Endothelial cell of umbilical vein (primary cell): ENCODE measurements around the gene CDC34. TPM values are rescaled to one million over a fixed set of nuclear protein-coding genes. Genes with fewer than 3 reads are reported as not detected.

ENCODE experiments used
- BruUV-seq: library from RNA; stranded (reverse); fragments of 400-500 nt; replicated peaks from 2 replicates; lab custom pipeline; 2021; lab: Mats Ljungman, UMichigan
- CTCF ChIA-PET: fragments of 300-600, 350-600 bp; sonication (Branson Sonifier 250); formaldehyde crosslinking; loops from one replicate; lab custom pipeline; 2021; ENCODE audit warnings: antibody characterized with exemption, inconsistent platforms; lab: Charles Lee
- POLR2A ChIA-PET: fragments of 300-600, 350-600 bp; sonication (Branson Sonifier 250); formaldehyde crosslinking; loops from one replicate; lab custom pipeline; 2021; ENCODE audit warnings: antibody characterized with exemption, inconsistent platforms; lab: Charles Lee
- DNase-seq: peaks from one replicate; pipeline ENCODE4 v3.0.0-alpha.2; 2011; ENCODE audit warnings: low read depth, low spot score
- FAIRE-seq: peaks from 2 replicates; lab custom pipeline; 2011; peaks lifted over from hg19 to GRCh38; lab: Jason Lieb, UNC
- H2AFZ ChIP-seq: 2 replicates; pipeline ENCODE4 v1.6.0; 2012; ENCODE audit warnings: low read depth, low read length, control low read depth, inconsistent platforms
- H3K27ac ChIP-seq: 2 replicates; pipeline ENCODE4 v1.5.1; 2011; ENCODE audit warnings: low read depth, mild to moderate bottlenecking, control low read depth, low read length, moderate library complexity; ENCODE audit not compliant: insufficient read depth
- H3K27me3 ChIP-seq, 2 experiments: 2 replicates each; pipeline versions ENCODE4 v1.6.0 to v1.6.1; 2011; ENCODE audit warnings: low read length in 2 of 2, mixed read lengths in 1 of 2; ENCODE audit not compliant: control insufficient read depth in 2 of 2, insufficient read depth in 2 of 2
- H3K36me3 ChIP-seq, 2 experiments: 2 replicates in 1 of 2; 3 replicates in 1 of 2; pipeline ENCODE4 v1.5.1; 2011; ENCODE audit warnings: low read length in 2 of 2, mild to moderate bottlenecking in 1 of 2, moderate library complexity in 1 of 2; ENCODE audit not compliant: control insufficient read depth in 2 of 2, insufficient read depth in 2 of 2; ENCODE audit errors: extremely low read depth in 1 of 2
- H3K4me1 ChIP-seq: 3 replicates; pipeline ENCODE4 v1.5.1; 2011; ENCODE audit warnings: mild to moderate bottlenecking, low read length; ENCODE audit not compliant: control insufficient read depth, insufficient read depth; ENCODE audit errors: extremely low read depth
- H3K4me2 ChIP-seq: 2 replicates; pipeline ENCODE4 v1.6.1; 2011; ENCODE audit warnings: low read length, control low read depth, mixed read lengths; ENCODE audit not compliant: insufficient read depth
- H3K4me3 ChIP-seq, 3 experiments: fragments of 200-600 bp in 1 of 3; sonication (generic), shearing (Covaris generic) in 1 of 3; replicated peaks in 1 of 3; 2 replicates each; pipeline ENCODE4 v1.5.1; 2011 to 2016; ENCODE audit warnings: control low read depth in 3 of 3, low read length in 3 of 3, mild to moderate bottlenecking in 2 of 3, inconsistent platforms in 1 of 3, low read depth in 1 of 3, moderate library complexity in 1 of 3; ENCODE audit not compliant: insufficient read depth in 1 of 3
- H3K79me2 ChIP-seq: 2 replicates; pipeline ENCODE4 v1.6.0; 2012; ENCODE audit warnings: low read length, inconsistent platforms; ENCODE audit not compliant: control insufficient read depth, insufficient read depth
- H3K9ac ChIP-seq: replicated peaks from 2 replicates; pipeline ENCODE3; 2011; ENCODE audit warnings: low read length, control low read depth; ENCODE audit not compliant: insufficient read depth; ENCODE audit errors: extremely low read depth
- H3K9me1 ChIP-seq: replicated peaks from 3 replicates; pipeline ENCODE4 v1.6.0; 2011; ENCODE audit warnings: mild to moderate bottlenecking, low read length; ENCODE audit not compliant: control insufficient read depth, insufficient read depth; ENCODE audit errors: extremely low read depth
- H3K9me3 ChIP-seq: replicated peaks from 2 replicates; pipeline ENCODE4 v1.5.1; 2012; ENCODE audit warnings: low read length, inconsistent platforms; ENCODE audit not compliant: control insufficient read depth, insufficient read depth
- H4K20me1 ChIP-seq: replicated peaks from 2 replicates; pipeline ENCODE3; 2011; ENCODE audit warnings: mild to moderate bottlenecking, low read length; ENCODE audit not compliant: control insufficient read depth, insufficient read depth; ENCODE audit errors: extremely low read depth
- EZH2 ChIP-seq: IDR thresholded peaks from 2 replicates; pipeline ENCODE4 v1.6.1; 2012; ENCODE audit warnings: borderline replicate concordance, low read depth, mild to moderate bottlenecking, moderate library complexity, low read length, inconsistent platforms; ENCODE audit not compliant: severe bottlenecking
- FOS ChIP-seq: IDR thresholded peaks from 2 replicates; pipeline ENCODE4 v1.6.1; 2011; ENCODE audit warnings: mild to moderate bottlenecking, low read length, moderate library complexity, borderline replicate concordance; ENCODE audit not compliant: insufficient read depth
- GATA2 ChIP-seq: IDR thresholded peaks from 2 replicates; pipeline ENCODE4 v1.7.0; 2011; ENCODE audit warnings: low read depth, mild to moderate bottlenecking, moderate library complexity, mixed read lengths, low read length; ENCODE audit not compliant: insufficient read length, insufficient read depth
- JUN ChIP-seq: IDR thresholded peaks from 2 replicates; pipeline ENCODE4 v1.6.1; 2011; ENCODE audit warnings: borderline replicate concordance, low read depth; ENCODE audit not compliant: insufficient read length, insufficient read depth
- MAX ChIP-seq: IDR thresholded peaks from 2 replicates; pipeline ENCODE4 v1.6.1; 2011; ENCODE audit not compliant: insufficient read depth, insufficient read length
- MYC ChIP-seq: IDR thresholded peaks from one replicate; pipeline ENCODE4 v1.6.1; 2011; ENCODE audit warnings: mild to moderate bottlenecking, low read depth, low read length
- POLR2A ChIP-seq: IDR thresholded peaks from 2 replicates; pipeline ENCODE4 v1.6.1; 2012; ENCODE audit warnings: low read depth, mild to moderate bottlenecking, control low read depth, low read length
- POLR2AphosphoS5 ChIP-seq: IDR thresholded peaks from 2 replicates; pipeline ENCODE4 v1.6.1; 2012; ENCODE audit warnings: low read depth, mild to moderate bottlenecking, control low read depth, low read length, moderate library complexity; ENCODE audit not compliant: insufficient read depth
- dilution Hi-C: fragments of 300-500 bp; cut with MboI; formaldehyde crosslinking; loops from one replicate; pipeline ENCODE4 v1.15.0; 2019; ENCODE audit warnings: low sequenced_read_pairs; ENCODE audit not compliant: extremely low pct_ligation_motif_present
- intact Hi-C: fragments of 100-400 bp; cut with micrococcal nuclease; formaldehyde crosslinking; loops from one replicate; pipeline ENCODE4 v1.10.0; 2022
- polyA plus RNA-seq, 4 experiments: library from polyadenylated mRNA; depleted of rRNA in 3 of 4; stranded (reverse) in 3 of 4; unstranded in 1 of 4; fragments of >200 nt; gene quantifications; 2 replicates each; pipeline versions ENCODE4 v1.2.1 to v1.2.3, GENCODE V29; 2011 to 2012; ENCODE audit warnings: missing spikeins in 1 of 4
- total RNA-seq: library from RNA; stranded (reverse); gene quantifications from 2 replicates; pipeline ENCODE4 v1.2.3, GENCODE V29; 2021
- TF ChIP-seq, protein P1 (sequence below), 2 donors: IDR thresholded peaks; 1 replicate in 1 of 2; 2 replicates in 1 of 2; pipeline ENCODE4 v1.5.1; 2011; ENCODE audit warnings: low read length in 2 of 2, mild to moderate bottlenecking in 2 of 2, moderate library complexity in 2 of 2, control low read depth in 1 of 2, inconsistent platforms in 1 of 2, low read depth in 1 of 2; ENCODE audit not compliant: insufficient read depth in 1 of 2; ENCODE audit errors: extremely low read depth in 1 of 2

CDC34 gene
- total and polyA plus RNA-seq, 2 donors (not counting 3 experiments of a cell fraction or from before 2014, with no cell fraction given), result 90.4 to 92.9 TPM

DNA sequence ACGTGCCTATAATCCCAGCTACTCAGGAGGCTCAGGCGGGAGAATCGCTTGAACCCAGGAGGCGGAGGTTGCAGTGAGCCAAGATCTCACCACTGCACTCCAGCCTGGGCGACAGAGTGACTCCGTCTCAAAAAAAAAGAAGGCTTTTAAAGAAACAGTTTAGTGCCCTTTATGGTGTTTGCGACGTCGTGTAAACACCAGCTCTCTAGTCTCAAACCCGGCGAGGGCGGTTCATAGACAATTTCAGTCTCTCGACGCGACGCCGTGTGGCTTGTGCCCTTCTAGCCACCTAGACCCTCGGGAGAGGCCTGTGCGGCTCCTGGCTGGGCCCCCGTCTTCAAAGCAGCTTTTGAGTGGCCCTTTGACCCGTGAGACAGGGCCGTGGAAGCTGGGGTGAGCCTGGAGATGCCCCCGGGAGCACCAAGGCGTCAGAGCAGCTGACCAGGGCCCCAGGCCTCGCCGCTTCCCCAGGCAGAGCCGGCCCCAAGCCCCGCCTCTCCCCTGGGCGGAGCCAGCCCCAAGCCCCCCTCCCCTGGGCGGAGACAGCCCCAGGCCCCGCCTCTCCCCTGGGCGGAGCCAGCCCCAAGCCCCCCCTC is 40.3 kb upstream of the CDC34 start:
- Histone ChIP-seq H3K4me1 (peaks cover 7% of the 10 kb centered on the region), H2AFZ (no peak overlapping the region), H3K4me2 (no peak overlapping the region), H4K20me1 (no peaks in the 10 kb centered on the region), H3K27me3 (no peaks in the 10 kb centered on the region), H3K9me1 (no peaks in the 10 kb centered on the region), H3K79me2 (no peaks in the 10 kb centered on the region), H3K27ac (no peak overlapping the region), H3K4me3 (no peak overlapping the region), H3K36me3 (no peaks in the 10 kb centered on the region), H3K9me3 (no peaks in the 10 kb centered on the region), H3K9ac (no peak overlapping the region)
- no peak for FAIRE-seq
- no TSS peak for BruUV-seq
- intact Hi-C loops (no loop called here), dilution Hi-C loops (no loop called here)
- no peak for DNase-seq
- TF ChIP-seq, protein P1, sequence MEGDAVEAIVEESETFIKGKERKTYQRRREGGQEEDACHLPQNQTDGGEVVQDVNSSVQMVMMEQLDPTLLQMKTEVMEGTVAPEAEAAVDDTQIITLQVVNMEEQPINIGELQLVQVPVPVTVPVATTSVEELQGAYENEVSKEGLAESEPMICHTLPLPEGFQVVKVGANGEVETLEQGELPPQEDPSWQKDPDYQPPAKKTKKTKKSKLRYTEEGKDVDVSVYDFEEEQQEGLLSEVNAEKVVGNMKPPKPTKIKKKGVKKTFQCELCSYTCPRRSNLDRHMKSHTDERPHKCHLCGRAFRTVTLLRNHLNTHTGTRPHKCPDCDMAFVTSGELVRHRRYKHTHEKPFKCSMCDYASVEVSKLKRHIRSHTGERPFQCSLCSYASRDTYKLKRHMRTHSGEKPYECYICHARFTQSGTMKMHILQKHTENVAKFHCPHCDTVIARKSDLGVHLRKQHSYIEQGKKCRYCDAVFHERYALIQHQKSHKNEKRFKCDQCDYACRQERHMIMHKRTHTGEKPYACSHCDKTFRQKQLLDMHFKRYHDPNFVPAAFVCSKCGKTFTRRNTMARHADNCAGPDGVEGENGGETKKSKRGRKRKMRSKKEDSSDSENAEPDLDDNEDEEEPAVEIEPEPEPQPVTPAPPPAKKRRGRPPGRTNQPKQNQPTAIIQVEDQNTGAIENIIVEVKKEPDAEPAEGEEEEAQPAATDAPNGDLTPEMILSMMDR (IDR thresholded peaks at IDR 0.05; ENCODE audit: extremely low read depth in 1 of 2, insufficient read depth in 1 of 2, low read depth in 1 of 2, low read length in 2 of 2), result no peak
- no peak for TF ChIP-seq GATA2
- no peak for TF ChIP-seq JUN
- TF ChIP-seq POLR2A, result no peak
- CTCF ChIA-PET, result interaction anchor here (0.6 to 1.5 kb wide), 3 partner anchors 15 to 35 kb away, joined by 3 to 6 read pairs (median 5); no protein-coding TSS in a partner anchor
- POLR2A ChIA-PET, result no interaction called here

DNA sequence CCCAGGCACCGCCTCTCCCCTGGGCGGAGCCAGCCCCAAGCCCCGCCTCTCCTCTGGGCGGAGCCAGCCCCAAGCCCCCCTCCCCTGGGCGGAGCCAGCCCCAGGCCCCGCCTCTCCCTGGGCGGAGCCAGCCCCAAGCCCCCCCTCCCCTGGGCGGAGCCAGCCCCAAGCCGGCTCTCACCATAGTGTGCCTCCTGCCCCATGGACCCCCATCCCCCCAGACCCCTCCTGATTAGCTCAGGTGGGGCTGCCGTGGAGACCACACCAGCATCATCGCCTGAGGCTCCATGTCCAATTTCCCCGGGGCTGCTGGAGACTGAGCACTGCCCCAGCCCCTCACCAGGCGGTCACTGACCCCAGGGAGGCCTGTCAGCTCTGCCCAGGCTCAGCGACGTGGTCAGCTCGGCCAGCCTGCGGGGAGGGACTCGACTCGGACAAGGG is 39.4 kb upstream of the CDC34 start:
- DNase-seq, result no peak
- ChIA-PET POLR2A (no interaction called here), CTCF (no interaction called here)
- Histone ChIP-seq H3K9ac (no peak overlapping the region), H3K36me3 (no peaks in the 10 kb centered on the region), H3K4me1 (peaks cover 7% of the 10 kb centered on the region), H3K9me1 (no peaks in the 10 kb centered on the region), H3K27ac (no peak overlapping the region), H2AFZ (no peak overlapping the region), H3K4me2 (no peak overlapping the region), H3K9me3 (no peaks in the 10 kb centered on the region), H3K79me2 (no peaks in the 10 kb centered on the region), H3K4me3 (no peak overlapping the region), H4K20me1 (no peaks in the 10 kb centered on the region), H3K27me3 (no peaks in the 10 kb centered on the region)
- BruUV-seq, result no TSS peak
- dilution Hi-C loops, result no loop called here
- intact Hi-C loops, result no loop called here
- no peak for TF ChIP-seq JUN
- TF ChIP-seq MYC, result no peak
- TF ChIP-seq GATA2, result no peak
- TF ChIP-seq POLR2AphosphoS5, result no peak
- TF ChIP-seq EZH2, result no peak
- TF ChIP-seq, protein P1 (IDR thresholded peaks at IDR 0.05; ENCODE audit: extremely low read depth in 1 of 2, insufficient read depth in 1 of 2, low read depth in 1 of 2, low read length in 2 of 2), result no peak
- no peak for TF ChIP-seq MAX
- TF ChIP-seq FOS, result no peak
- TF ChIP-seq POLR2A, result no peak
- no peak for FAIRE-seq
